Erythroblast (primary cell): ENCODE results near the gene LRRC56.

ENCODE experiments used
- GATA1 ChIP-seq: IDR thresholded peaks from 2 replicates; pipeline ENCODE4 v1.6.1; 2011; ENCODE audit warnings: low read depth, mild to moderate bottlenecking, control low read depth, low read length, moderate library complexity
- POLR2A ChIP-seq: IDR thresholded peaks from 2 replicates; pipeline ENCODE4 v1.6.1; 2011; ENCODE audit warnings: mild to moderate bottlenecking, low read length

DNA sequence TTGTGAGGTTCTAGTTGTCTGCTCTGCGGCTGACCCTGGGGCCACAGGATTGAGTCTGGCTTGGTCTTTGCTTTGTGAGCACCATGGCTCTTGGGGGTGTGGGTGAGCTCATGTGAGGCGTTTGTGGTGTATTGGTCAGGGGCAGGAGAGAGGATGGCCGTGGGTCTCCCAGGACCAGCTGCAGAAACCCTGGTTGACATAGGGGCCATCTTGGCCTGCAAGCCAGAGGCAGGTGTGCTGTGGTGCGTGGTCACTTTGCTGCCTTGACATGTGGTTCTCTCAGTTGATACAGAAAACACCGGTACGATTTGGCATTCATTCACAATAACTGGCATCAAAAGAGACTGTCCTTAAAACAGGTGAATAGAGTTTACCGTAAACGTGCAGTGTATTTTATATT is 50.2 kb downstream of the LRRC56 start:
- TF ChIP-seq POLR2A (no peak), GATA1 (no peak)
